GM19455 (cell line): ENCODE measurements around the gene GLRA3.
"Not testable (repeated sequence)": the region's sequence is repeated elsewhere in the genome, so short reads cannot be mapped to it uniquely, and the experiment has no call there.

Experiments used
- ATAC-seq: cut with Tn5 transposase; IDR thresholded peaks from one replicate; pipeline ENCODE4 v1.9.1; 2021; ENCODE audit not compliant: unreplicated experiment

Gene GLRA3

GRCh38 chr4:174716986-174717770 is 111.9 kb downstream of the GLRA3 start:
- ATAC-seq = no peak

GRCh38 chr4:174714393-174715211 is 114.4 kb downstream of the GLRA3 start:
- peak; percentile 91 for ATAC-seq

GRCh38 chr4:174713821-174714220 is 115.2 kb downstream of the GLRA3 start:
- no peak for ATAC-seq

GRCh38 chr4:174713181-174713580 is 115.9 kb downstream of the GLRA3 start:
- no peak for ATAC-seq

GRCh38 chr4:174709526-174709925 is 119.5 kb downstream of the GLRA3 start:
- ATAC-seq = no peak

GRCh38 chr4:174708381-174708780 is 120.7 kb downstream of the GLRA3 start:
- no peak for ATAC-seq

- ATAC-seq = no peak
These were observed 121.1 kb downstream of the GLRA3 start for GRCh38 chr4:174707902-174708301.

GRCh38 chr4:174707051-174707676 is 121.9 kb downstream of the GLRA3 start:
- ATAC-seq = peak; percentile 90

- no peak for ATAC-seq
These were observed 126.0 kb downstream of the GLRA3 start for GRCh38 chr4:174702979-174703478.

- ATAC-seq = no peak
These were observed 129.4 kb downstream of the GLRA3 start for GRCh38 chr4:174699654-174700053.

- ATAC-seq = no peak
These were observed 131.2 kb downstream of the GLRA3 start for GRCh38 chr4:174697896-174698295.

GRCh38 chr4:174697202-174697601 is 131.8 kb downstream of the GLRA3 start:
- ATAC-seq = no peak

- ATAC-seq = no peak
These were observed 132.4 kb downstream of the GLRA3 start for GRCh38 chr4:174696657-174697056.

- not testable (repeated sequence) for ATAC-seq
These were observed 137.2 kb downstream of the GLRA3 start for GRCh38 chr4:174691876-174692275.

- no peak for ATAC-seq
These were observed 138.4 kb downstream of the GLRA3 start for GRCh38 chr4:174690665-174691064.

- no peak for ATAC-seq
These were observed 139.4 kb downstream of the GLRA3 start for GRCh38 chr4:174689618-174690017.

GRCh38 chr4:174686826-174687225 is 142.2 kb downstream of the GLRA3 start:
- no peak for ATAC-seq

GRCh38 chr4:174681723-174682300 is 147.2 kb downstream of the GLRA3 start:
- ATAC-seq = no peak

- no peak for ATAC-seq
These were observed 154.7 kb downstream of the GLRA3 start for GRCh38 chr4:174674305-174674840.

- ATAC-seq = no peak
These were observed 155.2 kb downstream of the GLRA3 start for GRCh38 chr4:174673865-174674264.

GRCh38 chr4:174672276-174672675 is 156.8 kb downstream of the GLRA3 start:
- no peak for ATAC-seq
